HEK293T (cell line): Measurements from ENCODE around the gene FEM1B.

Experiments
- ARNT ChIP-seq: fragments of 450-650 bp; IDR thresholded peaks from 2 replicates; pipeline ENCODE4 v1.6.1; 2017; ENCODE audit warnings: mild to moderate bottlenecking
- FOXK2 ChIP-seq: fragments of 450-650 bp; IDR thresholded peaks from 2 replicates; pipeline ENCODE4 v1.6.1; 2016; ENCODE audit warnings: mild to moderate bottlenecking
- HDGF ChIP-seq: fragments of 450-650 bp; IDR thresholded peaks from 2 replicates; pipeline ENCODE4 v1.6.1; 2017; ENCODE audit warnings: antibody characterized with exemption, borderline replicate concordance
- SUZ12 ChIP-seq: fragments of 450-650 bp; IDR thresholded peaks from 2 replicates; pipeline ENCODE4 v1.6.1; 2016; ENCODE audit warnings: mild to moderate bottlenecking

GRCh38 chr15:68337826-68338225 is 60.3 kb downstream of the FEM1B start:
- no peak for TF ChIP-seq HDGF
- no peak for TF ChIP-seq ARNT
- no peak for TF ChIP-seq FOXK2
- TF ChIP-seq SUZ12: no peak
